NCI-H524 treated with DMSO at 0.1 percent for 48 hours (cell line): ENCODE results near the gene GAB2.
A peak's percentile ranks its signal among the peaks of the same experiment; 100 is the strongest.

Experiments used
- DNase-seq: peaks from one replicate; lab custom pipeline; 2025; lab: John Stamatoyannopoulos, UW

The GAB2 gene

GRCh38 chr11:78427615-78428265, 10.1 kb upstream of the GAB2 start:
- no peak for DNase-seq

GRCh38 chr11:78426845-78427244, 9.2 kb upstream of the GAB2 start:
- no peak for DNase-seq

DNA sequence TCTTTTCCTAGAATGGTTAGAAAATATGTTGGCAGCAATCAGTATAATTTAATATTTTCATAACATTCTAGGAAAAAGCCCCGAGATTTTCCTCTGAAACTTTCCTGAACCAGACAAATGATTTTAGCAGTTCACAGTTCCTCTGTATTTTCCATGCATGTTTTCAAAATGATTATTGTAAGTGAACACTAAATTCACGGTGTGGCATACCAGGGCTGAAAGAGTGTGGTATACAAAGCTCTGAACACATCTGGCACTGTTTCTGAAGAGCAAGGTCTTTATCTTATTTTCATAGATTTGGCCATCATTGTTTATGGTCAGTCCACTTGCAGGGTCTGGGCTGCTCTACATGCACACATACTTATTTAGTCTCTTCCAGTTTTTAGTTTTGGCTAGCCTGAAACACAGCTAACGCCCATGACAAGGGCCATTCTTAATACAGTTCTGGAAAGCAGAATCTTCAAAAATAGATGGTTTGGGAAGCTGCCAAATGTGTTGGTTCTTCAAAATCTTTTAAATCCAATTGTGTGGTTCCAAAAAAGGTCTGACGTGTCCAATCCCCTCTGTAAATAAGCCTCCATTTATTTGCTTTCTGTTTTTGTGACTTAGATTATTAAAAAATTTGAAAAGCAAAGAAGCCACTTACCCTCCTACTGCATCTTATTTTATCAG, 7.9 kb upstream of the GAB2 start:
- DNase-seq = no peak

GRCh38 chr11:78424334-78425270, 7.0 kb upstream of the GAB2 start:
- no peak for DNase-seq

DNA sequence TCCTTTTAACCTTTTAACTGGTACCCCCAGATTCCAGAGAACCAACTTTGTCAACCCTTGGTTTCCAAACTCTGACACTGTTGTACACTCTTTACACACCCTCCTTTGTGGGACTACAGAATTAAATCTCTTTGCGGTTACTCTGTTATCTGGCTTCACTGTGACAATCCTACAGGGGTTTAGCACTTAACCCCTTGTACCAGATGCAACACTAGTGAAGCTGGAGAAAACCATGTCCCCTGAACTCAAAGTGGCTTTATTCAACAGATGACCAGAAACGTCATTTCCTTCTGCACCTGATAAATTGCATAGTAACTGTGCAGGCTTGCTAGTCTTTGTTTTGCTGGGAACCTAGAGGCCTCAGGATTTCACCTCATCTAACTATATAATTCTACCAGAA, 5.6 kb upstream of the GAB2 start:
- DNase-seq = no peak

GRCh38 chr11:78420796-78421209, 3.2 kb upstream of the GAB2 start:
- no peak for DNase-seq

GRCh38 chr11:78420255-78420764, 2.7 kb upstream of the GAB2 start:
- peak; percentile 24 for DNase-seq

GRCh38 chr11:78419327-78419726, 1.7 kb upstream of the GAB2 start:
- DNase-seq = no peak

DNA sequence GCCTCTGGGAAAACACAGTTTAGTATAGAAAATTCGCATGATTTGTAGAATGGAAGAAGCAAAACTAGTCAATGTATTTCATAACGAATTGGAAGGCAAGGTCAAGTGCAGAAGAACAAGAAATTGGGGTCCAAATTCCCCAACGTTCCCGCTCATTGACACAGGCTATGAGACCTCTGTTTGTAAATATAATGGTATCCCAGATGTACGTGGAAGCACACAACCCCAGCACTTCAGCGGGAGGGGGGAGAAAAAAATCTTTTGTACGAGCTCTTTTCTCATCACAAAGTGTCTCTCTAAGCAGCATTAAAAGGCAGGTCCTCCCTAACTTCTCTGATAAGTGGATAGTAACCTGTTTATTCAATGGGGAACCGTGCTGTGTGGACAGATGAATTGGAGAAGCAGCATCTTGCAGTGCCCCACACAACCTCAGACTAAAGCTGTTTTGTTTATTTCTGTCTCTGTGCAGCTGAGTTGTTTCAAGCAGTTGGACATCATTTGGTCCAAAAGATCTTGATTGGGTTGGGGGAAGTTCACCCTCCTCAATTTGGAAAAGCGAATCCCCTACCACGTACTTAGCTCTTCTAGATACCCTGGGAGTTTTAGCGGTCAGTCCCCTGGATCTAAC, 1.1 kb upstream of the GAB2 start:
- DNase-seq = no peak

DNA sequence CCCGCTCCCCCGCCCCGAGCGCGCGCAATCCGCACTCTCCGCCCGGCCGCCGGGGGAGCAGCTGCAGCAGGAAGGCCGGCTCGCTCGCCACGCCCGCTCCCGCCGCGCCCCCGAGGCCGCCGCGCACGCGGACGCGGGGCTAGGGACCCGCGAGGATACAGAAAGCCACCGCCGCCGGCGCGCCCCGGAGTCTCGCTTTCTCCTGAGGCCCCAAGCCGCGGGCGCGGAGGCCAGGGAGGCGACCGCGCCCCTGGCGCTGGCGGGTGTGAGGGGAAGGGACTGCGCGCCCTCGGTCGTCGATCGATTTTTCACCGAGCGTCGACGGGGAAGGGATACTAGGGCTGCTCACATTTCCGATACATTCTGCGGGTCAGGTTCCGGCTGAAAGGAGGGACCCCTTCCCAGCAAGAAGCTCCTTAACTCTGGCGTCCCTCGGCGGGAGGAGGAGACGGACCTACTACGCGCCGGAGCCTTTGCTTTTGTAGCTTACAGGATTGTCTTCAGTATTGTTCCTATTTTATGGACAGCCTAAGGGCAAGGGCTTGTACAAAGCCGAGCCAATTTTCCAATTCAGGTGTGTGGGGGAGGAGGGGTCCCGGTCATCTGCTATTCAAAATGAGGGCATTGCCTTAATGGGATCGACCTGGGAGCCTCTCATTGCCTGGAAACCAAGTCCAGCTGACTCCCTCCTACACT, 416 bp upstream of the GAB2 start:
- no peak for DNase-seq

DNA sequence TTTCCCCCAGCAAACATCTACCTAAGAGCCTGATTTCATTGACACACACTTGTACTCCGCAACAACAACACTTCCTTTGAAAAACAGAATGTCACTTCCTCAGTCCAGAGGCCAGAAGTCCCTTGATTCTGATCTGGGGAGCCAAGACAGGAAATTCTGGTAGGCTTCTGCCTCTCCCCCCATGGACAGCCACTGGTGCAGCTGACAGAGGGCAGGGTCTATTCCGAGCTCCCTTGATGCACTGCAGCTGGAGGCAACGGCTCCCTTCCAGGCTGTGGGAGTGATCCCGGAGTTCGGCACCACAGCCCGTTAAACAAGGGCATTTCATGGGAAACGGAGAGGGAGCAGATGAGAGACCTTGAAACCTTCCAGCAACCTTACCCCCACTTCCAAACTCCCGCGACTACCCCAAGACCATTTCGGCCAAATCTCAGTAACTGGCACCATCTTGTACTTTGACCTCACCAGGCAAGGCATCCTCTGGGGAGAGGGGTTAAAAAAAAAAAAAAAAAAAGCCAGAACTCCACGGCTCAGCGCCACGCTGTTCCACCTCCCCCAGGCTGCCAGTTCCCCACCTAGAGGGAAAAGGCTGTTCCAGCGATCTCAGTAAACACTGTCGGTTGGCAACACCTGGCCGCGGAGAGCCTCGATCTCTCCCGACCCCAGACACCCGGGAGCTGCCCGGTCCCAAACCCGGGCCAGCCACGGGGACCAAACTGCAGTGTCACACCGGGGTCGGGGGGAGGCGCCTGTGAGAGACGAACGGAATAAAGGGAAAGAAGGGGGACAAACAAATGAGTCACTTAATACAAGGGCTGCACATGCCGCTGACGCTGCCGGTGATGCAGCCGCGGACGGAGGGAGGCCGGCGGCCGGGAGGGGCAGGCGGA, 1.1 kb downstream of the GAB2 start:
- peak; percentile 31 for DNase-seq

GRCh38 chr11:78415338-78415737, 2.3 kb downstream of the GAB2 start:
- DNase-seq = no peak

GRCh38 chr11:78414321-78415051, 3.1 kb downstream of the GAB2 start:
- no peak for DNase-seq

GRCh38 chr11:78408619-78409018, 9.0 kb downstream of the GAB2 start:
- no peak for DNase-seq

- no peak for DNase-seq
Measured at GRCh38 chr11:78406568-78407196, 10.9 kb downstream of the GAB2 start.

DNA sequence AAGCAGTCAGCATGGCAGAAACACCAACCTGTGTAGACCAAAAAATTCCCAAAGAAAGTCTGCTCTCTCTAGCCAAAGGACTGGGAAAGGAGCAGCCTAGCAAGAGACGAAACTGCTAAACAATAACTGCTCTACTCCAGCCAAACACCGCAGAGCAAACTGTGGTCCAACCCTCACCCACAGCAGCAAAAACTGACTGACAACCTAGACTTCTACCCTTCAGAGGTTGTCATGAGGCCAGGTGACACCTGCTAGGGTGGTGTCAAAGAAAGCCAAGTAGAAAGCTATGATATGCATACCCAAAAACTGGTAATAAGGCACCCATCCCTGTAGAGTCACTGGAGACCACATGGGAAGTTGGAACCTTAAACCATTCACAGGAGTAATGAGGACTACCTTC, 11.8 kb downstream of the GAB2 start:
- no peak for DNase-seq

DNA sequence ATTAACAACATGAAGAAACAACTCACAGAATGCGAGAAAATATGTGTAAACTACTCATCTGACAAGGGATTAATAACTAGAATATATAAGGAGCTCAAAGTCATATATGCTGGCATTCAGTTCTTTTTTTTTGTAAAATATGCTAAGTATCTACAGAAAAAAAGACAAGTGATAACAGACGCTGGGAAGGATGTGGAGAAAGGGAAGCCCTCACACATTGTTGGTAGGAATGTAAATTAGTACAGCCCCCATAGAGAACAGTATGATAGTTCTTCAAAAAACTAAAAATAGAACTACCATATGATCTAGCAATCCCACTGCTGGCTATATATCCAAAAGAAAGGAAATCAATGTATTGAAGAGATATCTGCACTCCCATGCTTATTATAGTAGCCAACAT, 13.8 kb downstream of the GAB2 start:
- DNase-seq = no peak

- no peak for DNase-seq
Measured at GRCh38 chr11:78402847-78403246, 14.8 kb downstream of the GAB2 start.

GRCh38 chr11:78400702-78401101, 16.9 kb downstream of the GAB2 start:
- no peak for DNase-seq
